Measurements from ENCODE around the gene TARDBP.
"Not testable (repeated sequence)": the region's sequence is repeated elsewhere in the genome, so short reads cannot be mapped to it uniquely, and the experiment has no call there.

- TF ChIP-seq TAF1, POU2F2, POLR2AphosphoS5, POLR2A, SPI1 (IDR thresholded peaks at IDR 0.05; ENCODE audit: low read depth, low read length): not testable (repeated sequence)
Observed at GRCh38 chr1:11063937-11064537, 51.6 kb downstream of the TARDBP start.
